Vagina (tissue), 2 donors: Measurements from ENCODE around the gene ALDH3B1. TPM values are rescaled to one million over a fixed set of nuclear protein-coding genes. Genes with fewer than 3 reads are reported as not detected.

ENCODE experiments used
- DNase-seq, 2 donors: peaks; one replicate each; pipeline ENCODE4 v3.0.0-alpha.2; 2017; ENCODE audit errors: extremely low spot score in 2 of 2
- H3K27ac ChIP-seq: fragments of 200-600 bp; sonication (generic); one replicate; pipeline ENCODE4 v1.5.1; 2019
- H3K27me3 ChIP-seq: fragments of 200-600 bp; sonication (generic); one replicate; pipeline ENCODE4 v1.5.1; 2019
- H3K36me3 ChIP-seq, 2 donors: fragments of 200-600 bp; sonication (generic); one replicate each; pipeline ENCODE4 v1.5.1; 2017 to 2019
- H3K4me1 ChIP-seq: fragments of 200-600 bp; sonication (generic); one replicate; pipeline ENCODE4 v1.5.1; 2019
- H3K4me3 ChIP-seq, 2 donors: fragments of 200-600 bp; sonication (generic); 1 replicate in 1 of 2; 2 replicates in 1 of 2; pipeline ENCODE4 v1.5.1; 2016 to 2019
- H3K9me3 ChIP-seq: fragments of 200-600 bp; sonication (generic); one replicate; pipeline ENCODE4 v1.5.1; 2019
- POLR2A ChIP-seq, 2 donors: fragments of 450-650 bp; IDR thresholded peaks; one replicate each; pipeline ENCODE4 v1.6.1; 2017; ENCODE audit warnings: antibody characterized with exemption in 2 of 2, mild to moderate bottlenecking in 2 of 2, moderate library complexity in 2 of 2
- POLR2AphosphoS5 ChIP-seq, 2 donors: sonication (generic); formaldehyde crosslinking; IDR thresholded peaks; one replicate each; pipeline ENCODE4 v1.9.0; 2017; ENCODE audit warnings: antibody characterized with exemption in 2 of 2, mild to moderate bottlenecking in 2 of 2, low read depth in 1 of 2; ENCODE audit not compliant: insufficient read depth in 1 of 2
- intact Hi-C: fragments of 100-400 bp; cut with DNase I; formaldehyde crosslinking; loops from one replicate; pipeline ENCODE4 v1.15.1; 2023
- total RNA-seq: library from RNA; depleted of rRNA; stranded (reverse); fragments of >200 nt; gene quantifications from one replicate; pipeline ENCODE4 v1.2.3, GENCODE V29; 2016
- TF ChIP-seq, protein P1 (sequence below), 3 experiments: fragments of 450-650 bp in 2 of 3; fragments of 200-600 bp in 1 of 3; sonication (generic) in 1 of 3; IDR thresholded peaks; one replicate each; pipeline ENCODE4 v1.5.1; 2017 to 2019; ENCODE audit warnings: antibody characterized with exemption in 3 of 3, mild to moderate bottlenecking in 2 of 3, moderate library complexity in 2 of 3

The ALDH3B1 gene
- total RNA-seq, 1 donor from 2014 or later, result 22.1 TPM

DNA sequence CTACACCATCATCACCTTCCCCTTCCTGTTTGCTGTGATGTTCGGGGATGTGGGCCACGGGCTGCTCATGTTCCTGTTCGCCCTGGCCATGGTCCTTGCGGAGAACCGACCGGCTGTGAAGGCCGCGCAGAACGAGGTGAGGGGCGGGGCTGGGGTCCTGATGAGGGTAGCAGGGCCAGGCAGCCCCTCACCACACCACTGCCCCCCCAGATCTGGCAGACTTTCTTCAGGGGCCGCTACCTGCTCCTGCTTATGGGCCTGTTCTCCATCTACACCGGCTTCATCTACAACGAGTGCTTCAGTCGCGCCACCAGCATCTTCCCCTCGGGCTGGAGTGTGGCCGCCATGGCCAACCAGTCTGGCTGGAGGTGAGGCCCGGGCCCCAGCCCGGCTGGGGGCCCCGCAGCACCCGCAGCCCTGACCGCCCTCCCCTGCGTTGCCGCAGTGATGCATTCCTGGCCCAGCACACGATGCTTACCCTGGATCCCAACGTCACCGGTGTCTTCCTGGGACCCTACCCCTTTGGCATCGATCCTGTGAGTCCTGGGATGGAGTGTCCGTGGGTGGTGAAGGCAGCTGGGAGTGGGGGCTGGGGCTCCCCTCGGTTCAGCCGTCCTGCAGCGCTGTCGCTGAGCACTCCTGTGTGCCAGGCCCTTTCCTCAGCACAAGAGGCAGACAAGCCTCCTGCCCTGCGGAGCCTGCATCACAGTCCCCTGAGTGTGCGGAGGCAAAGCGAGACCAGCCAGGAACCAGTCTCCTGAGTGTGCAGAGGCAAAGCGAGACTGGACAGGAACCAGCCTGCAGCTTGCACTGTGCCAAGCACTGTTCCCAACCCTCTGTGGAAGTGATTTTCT, 37.5 kb downstream of the ALDH3B1 start:
- Histone ChIP-seq H3K4me3 (no peak overlapping the region), H3K36me3 (peaks cover 0 to 28% of the 10 kb centered on the region in 2 donors), H3K9me3 (no peaks in the 10 kb centered on the region), H3K27ac (no peak overlapping the region), H3K4me1 (peaks cover 20% of the 10 kb centered on the region), H3K27me3 (no peaks in the 10 kb centered on the region)
- TF ChIP-seq POLR2A (IDR thresholded peaks at IDR 0.05) (no peak), POLR2AphosphoS5 (IDR thresholded peaks at IDR 0.05; ENCODE audit: insufficient read depth in 1 of 2, low read depth in 1 of 2) (no peak)
- TF ChIP-seq, protein P1, sequence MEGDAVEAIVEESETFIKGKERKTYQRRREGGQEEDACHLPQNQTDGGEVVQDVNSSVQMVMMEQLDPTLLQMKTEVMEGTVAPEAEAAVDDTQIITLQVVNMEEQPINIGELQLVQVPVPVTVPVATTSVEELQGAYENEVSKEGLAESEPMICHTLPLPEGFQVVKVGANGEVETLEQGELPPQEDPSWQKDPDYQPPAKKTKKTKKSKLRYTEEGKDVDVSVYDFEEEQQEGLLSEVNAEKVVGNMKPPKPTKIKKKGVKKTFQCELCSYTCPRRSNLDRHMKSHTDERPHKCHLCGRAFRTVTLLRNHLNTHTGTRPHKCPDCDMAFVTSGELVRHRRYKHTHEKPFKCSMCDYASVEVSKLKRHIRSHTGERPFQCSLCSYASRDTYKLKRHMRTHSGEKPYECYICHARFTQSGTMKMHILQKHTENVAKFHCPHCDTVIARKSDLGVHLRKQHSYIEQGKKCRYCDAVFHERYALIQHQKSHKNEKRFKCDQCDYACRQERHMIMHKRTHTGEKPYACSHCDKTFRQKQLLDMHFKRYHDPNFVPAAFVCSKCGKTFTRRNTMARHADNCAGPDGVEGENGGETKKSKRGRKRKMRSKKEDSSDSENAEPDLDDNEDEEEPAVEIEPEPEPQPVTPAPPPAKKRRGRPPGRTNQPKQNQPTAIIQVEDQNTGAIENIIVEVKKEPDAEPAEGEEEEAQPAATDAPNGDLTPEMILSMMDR (IDR thresholded peaks at IDR 0.05), result no peak
- DNase-seq, result no peak
- intact Hi-C loops, result no loop called here

DNA sequence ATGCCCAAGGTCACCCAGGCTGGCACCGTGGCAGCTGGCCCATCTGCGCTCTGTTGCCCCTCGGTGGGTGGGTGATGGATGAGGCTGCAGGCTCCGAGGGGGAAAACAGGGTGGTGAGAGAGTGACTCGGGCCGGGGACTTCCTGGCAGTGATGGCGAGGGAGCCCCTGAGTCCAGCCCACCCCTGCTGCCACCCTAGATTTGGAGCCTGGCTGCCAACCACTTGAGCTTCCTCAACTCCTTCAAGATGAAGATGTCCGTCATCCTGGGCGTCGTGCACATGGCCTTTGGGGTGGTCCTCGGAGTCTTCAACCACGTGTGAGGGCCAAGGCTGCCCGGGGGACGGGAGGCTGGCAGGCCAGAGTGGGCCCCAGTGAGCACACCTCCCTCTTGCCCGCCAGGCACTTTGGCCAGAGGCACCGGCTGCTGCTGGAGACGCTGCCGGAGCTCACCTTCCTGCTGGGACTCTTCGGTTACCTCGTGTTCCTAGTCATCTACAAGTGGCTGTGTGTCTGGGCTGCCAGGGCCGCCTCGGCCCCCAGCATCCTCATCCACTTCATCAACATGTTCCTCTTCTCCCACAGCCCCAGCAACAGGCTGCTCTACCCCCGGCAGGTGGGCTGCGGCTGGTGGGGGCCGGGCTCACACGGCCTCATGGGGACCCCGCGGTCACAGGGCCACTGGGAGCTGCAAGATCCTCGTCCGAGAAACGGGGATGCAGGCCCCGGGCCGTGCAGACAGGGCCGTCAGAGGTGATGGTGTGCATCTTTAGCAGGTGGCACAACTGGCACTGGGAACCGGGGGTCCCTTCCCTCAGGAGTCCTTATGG, 38.8 kb downstream of the ALDH3B1 start:
- peaks cover 9% of the 10 kb centered on the region for H3K4me1 ChIP-seq
- intact Hi-C loops, result no loop called here
- peaks cover 0 to 28% of the 10 kb centered on the region in 2 donors for H3K36me3 ChIP-seq

GRCh38 chr11:68049509-68050370, 39.6 kb downstream of the ALDH3B1 start:
- no peak for DNase-seq
- intact Hi-C loops, result no loop called here
- H3K4me1 ChIP-seq, result peaks cover under 1% of the 10 kb centered on the region
- TF ChIP-seq, protein P1 (IDR thresholded peaks at IDR 0.05), result no peak
- TF ChIP-seq POLR2A (IDR thresholded peaks at IDR 0.05) (no peak), POLR2AphosphoS5 (IDR thresholded peaks at IDR 0.05; ENCODE audit: insufficient read depth in 1 of 2, low read depth in 1 of 2) (no peak)
- no peak overlapping the region for H3K4me3 ChIP-seq
- H3K27ac ChIP-seq, result no peak overlapping the region
- no peaks in the 10 kb centered on the region for H3K27me3 ChIP-seq
- H3K36me3 ChIP-seq, result peaks cover 0 to 25% of the 10 kb centered on the region in 2 donors
- H3K9me3 ChIP-seq, result no peaks in the 10 kb centered on the region

More for the DNA sequence above, 38.8 kb downstream of the ALDH3B1 start:
- TF ChIP-seq, protein P1 (IDR thresholded peaks at IDR 0.05), result no peak
- TF ChIP-seq POLR2A (IDR thresholded peaks at IDR 0.05), result no peak
- no peak for TF ChIP-seq POLR2AphosphoS5 (IDR thresholded peaks at IDR 0.05; ENCODE audit: insufficient read depth in 1 of 2, low read depth in 1 of 2)
- DNase-seq, result no peak
- Histone ChIP-seq H3K9me3 (no peaks in the 10 kb centered on the region), H3K27me3 (no peaks in the 10 kb centered on the region), H3K4me3 (no peak overlapping the region), H3K27ac (no peak overlapping the region)

DNA sequence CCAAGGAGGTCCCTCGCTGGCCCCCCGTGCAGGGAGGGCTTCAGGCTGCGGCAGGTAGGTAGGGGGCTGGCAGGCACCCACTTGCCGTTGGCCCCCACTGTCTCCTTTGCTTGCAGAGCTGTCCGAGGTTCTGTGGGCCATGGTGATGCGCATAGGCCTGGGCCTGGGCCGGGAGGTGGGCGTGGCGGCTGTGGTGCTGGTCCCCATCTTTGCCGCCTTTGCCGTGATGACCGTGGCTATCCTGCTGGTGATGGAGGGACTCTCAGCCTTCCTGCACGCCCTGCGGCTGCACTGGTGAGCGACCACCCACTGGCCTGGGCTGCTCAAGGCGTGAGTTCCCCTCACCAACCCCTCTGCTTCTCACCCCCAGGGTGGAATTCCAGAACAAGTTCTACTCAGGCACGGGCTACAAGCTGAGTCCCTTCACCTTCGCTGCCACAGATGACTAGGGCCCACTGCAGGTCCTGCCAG, 40.3 kb downstream of the ALDH3B1 start:
- no peaks in the 10 kb centered on the region for H3K4me1 ChIP-seq
- no peak overlapping the region for H3K4me3 ChIP-seq
- H3K36me3 ChIP-seq, result peaks cover 0 to 21% of the 10 kb centered on the region in 2 donors
- intact Hi-C loops, result no loop called here
- TF ChIP-seq POLR2A (IDR thresholded peaks at IDR 0.05) (no peak), POLR2AphosphoS5 (IDR thresholded peaks at IDR 0.05; ENCODE audit: insufficient read depth in 1 of 2, low read depth in 1 of 2) (no peak)
- TF ChIP-seq, protein P1 (IDR thresholded peaks at IDR 0.05), result no peak
- no peaks in the 10 kb centered on the region for H3K9me3 ChIP-seq
- no peak for DNase-seq
- no peaks in the 10 kb centered on the region for H3K27me3 ChIP-seq
- H3K27ac ChIP-seq, result no peak overlapping the region
